ENCODE data around the gene SYT7. TPM values are rescaled to one million over a fixed set of nuclear protein-coding genes. Genes with fewer than 3 reads are reported as not detected.

The SYT7 gene
- total RNA-seq, 1 donor from 2014 or later = 1.8 TPM

- no peaks in the 10 kb centered on the region for H3K9me3 ChIP-seq
- H3K27me3 ChIP-seq = no peaks in the 10 kb centered on the region
- H3K4me1 ChIP-seq = peaks cover 0 to 3% of the 10 kb centered on the region in 2 donors
- no peaks in the 10 kb centered on the region for H3K36me3 ChIP-seq
- intact Hi-C loops (cut with DNase I) = no loop called here
- DNase-seq (ENCODE audit: low spot score in 2 of 2) = no peak
- TF ChIP-seq CTCF (IDR thresholded peaks at IDR 0.05) = no peak
- no peak overlapping the region for H3K27ac ChIP-seq
- no peak overlapping the region for H3K4me3 ChIP-seq
Measured at GRCh38 chr11:61607426-61607825, 26.6 kb upstream of the SYT7 start.

- no peak for DNase-seq (ENCODE audit: low spot score in 2 of 2)
- no peak overlapping the region for H3K4me3 ChIP-seq
- intact Hi-C loops (cut with DNase I) = loop anchor here (1.0 kb wide), 1 partner anchor 22 kb away; the partner anchor contains the start of gene SYT7
- H3K27me3 ChIP-seq = no peaks in the 10 kb centered on the region
- H3K4me1 ChIP-seq = peaks cover 0 to 6% of the 10 kb centered on the region in 2 donors
- H3K9me3 ChIP-seq = no peaks in the 10 kb centered on the region
- H3K27ac ChIP-seq = peak overlapping the region in 1 of 2 donors; percentile 32
- H3K36me3 ChIP-seq = no peaks in the 10 kb centered on the region
- TF ChIP-seq CTCF (IDR thresholded peaks at IDR 0.05) = no peak
Measured at GRCh38 chr11:61603667-61604066, 22.8 kb upstream of the SYT7 start.

- Histone ChIP-seq H3K4me1 (peaks cover 0 to 6% of the 10 kb centered on the region in 2 donors), H3K4me3 (no peak overlapping the region), H3K36me3 (no peaks in the 10 kb centered on the region), H3K9me3 (no peaks in the 10 kb centered on the region), H3K27me3 (no peaks in the 10 kb centered on the region), H3K27ac (peak overlapping the region in 1 of 2 donors; percentile 32)
- no peak for TF ChIP-seq CTCF (IDR thresholded peaks at IDR 0.05)
- intact Hi-C loops (cut with DNase I) = loop anchor here (1.0 kb wide), 1 partner anchor 22 kb away; the partner anchor contains the start of gene SYT7
- DNase-seq (ENCODE audit: low spot score in 2 of 2) = peak; percentile 37 to 84
Measured at GRCh38 chr11:61602775-61603569, 22.1 kb upstream of the SYT7 start.

GRCh38 chr11:61601512-61601911, 20.6 kb upstream of the SYT7 start:
- no peaks in the 10 kb centered on the region for H3K27me3 ChIP-seq
- no peak for DNase-seq (ENCODE audit: low spot score in 2 of 2)
- no peak overlapping the region for H3K4me3 ChIP-seq
- no peak for TF ChIP-seq CTCF (IDR thresholded peaks at IDR 0.05)
- H3K27ac ChIP-seq = no peak overlapping the region
- intact Hi-C loops (cut with DNase I) = no loop called here
- peaks cover 0 to 6% of the 10 kb centered on the region in 2 donors for H3K4me1 ChIP-seq
- no peaks in the 10 kb centered on the region for H3K9me3 ChIP-seq
- no peaks in the 10 kb centered on the region for H3K36me3 ChIP-seq

- TF ChIP-seq CTCF (IDR thresholded peaks at IDR 0.05) = no peak
- Histone ChIP-seq H3K27me3 (no peaks in the 10 kb centered on the region), H3K36me3 (no peaks in the 10 kb centered on the region), H3K27ac (no peak overlapping the region), H3K4me3 (no peak overlapping the region), H3K9me3 (no peaks in the 10 kb centered on the region), H3K4me1 (peaks cover 0 to 6% of the 10 kb centered on the region in 2 donors)
- intact Hi-C loops (cut with DNase I) = no loop called here
- no peak for DNase-seq (ENCODE audit: low spot score in 2 of 2)
Measured at GRCh38 chr11:61599968-61600710, 19.3 kb upstream of the SYT7 start.

Data from ascending aorta (tissue), 2 donors.